ENCODE measurements around the gene TDP1.

GRCh38 chr14:90049390-90049789, 93.7 kb downstream of the TDP1 start:
- no peak for TF ChIP-seq POLR2AphosphoS5 (IDR thresholded peaks at IDR 0.05; ENCODE audit: low read depth)
- TF ChIP-seq REST (IDR thresholded peaks at IDR 0.05; ENCODE audit: insufficient replicate concordance, low read depth), result no peak
- no peak for TF ChIP-seq CTCF (IDR thresholded peaks at IDR 0.05; ENCODE audit: insufficient read depth, low read length)

Measured in HL-60 (cell line).